Psoas muscle (tissue), 8 donors: ENCODE data around the gene HORMAD2. TPM values are rescaled to one million over a fixed set of nuclear protein-coding genes. Genes with fewer than 3 reads are reported as not detected.

Experiments used
- ATAC-seq, 4 donors: fragments of 200-7000 bp; cut with Tn5 transposase; one replicate each; pipeline ENCODE4 v1.9.1; 2020; ENCODE audit warnings: moderate library complexity in 3 of 4, mild to moderate bottlenecking in 2 of 4
- DNase-seq, 2 donors: peaks; one replicate each; pipeline ENCODE4 v3.0.0-alpha.2; 2020
- H3K27ac ChIP-seq: fragments of 200-600 bp; one replicate; pipeline ENCODE4 v1.8.0; 2022
- H3K27me3 ChIP-seq, 3 donors: fragments of 200-600 bp in 1 of 3; one replicate each; pipeline versions ENCODE4 v1.6.1 to v1.8.0; 2013 to 2022; ENCODE audit warnings: low read length in 2 of 3, mild to moderate bottlenecking in 2 of 3, moderate library complexity in 1 of 3; ENCODE audit not compliant: insufficient read depth in 3 of 3
- H3K36me3 ChIP-seq, 2 donors: fragments of 200-600 bp in 1 of 2; one replicate each; pipeline versions ENCODE4 v1.6.1 to v1.8.0; 2013 to 2022; ENCODE audit warnings: low read depth in 1 of 2, mild to moderate bottlenecking in 1 of 2, moderate library complexity in 1 of 2; ENCODE audit not compliant: insufficient read depth in 1 of 2
- H3K4me1 ChIP-seq: fragments of 200-600 bp; one replicate; pipeline ENCODE4 v1.8.0; 2022
- H3K4me3 ChIP-seq: fragments of 200-600 bp; one replicate; pipeline ENCODE4 v1.8.0; 2022; ENCODE audit warnings: mild to moderate bottlenecking
- H3K9me3 ChIP-seq: fragments of 200-600 bp; one replicate; pipeline ENCODE4 v1.8.0; 2022
- WGBS, 3 donors: extraction: QIAGEN DNeasy Blood & Tissue Kit; methylation state at CpG; one replicate each; pipeline versions ENCODE4 v1.1.6 to v1.1.7; 2013; 5-methylcytosine and 5-hydroxymethylcytosine counted together
- intact Hi-C, 2 donors: fragments of 100-400 bp; cut with DNase I; formaldehyde crosslinking; loops; one replicate each; pipeline versions ENCODE4 v1.11.0 to v1.14.2; 2022
- polyA plus RNA-seq, 3 donors: library from polyadenylated mRNA; stranded (reverse); fragments of 200-250 nt; gene quantifications; one replicate each; pipeline ENCODE4 v1.2.3, GENCODE V29; 2013
- total RNA-seq, 4 donors: library from RNA; stranded (reverse); fragmentation: NEBNext Ultra II Directional in 2 of 4; extraction: Animal tissue kit (Norgen Biotek cat#: 25700) in 2 of 4; gene quantifications; one replicate each; pipeline versions ENCODE4 v1.2.1 to v1.2.4, GENCODE V29; 2021 to 2023
- TF ChIP-seq, protein P1 (sequence below): fragments of 200-600 bp; IDR thresholded peaks from one replicate; pipeline ENCODE4 v1.8.0; 2022; ENCODE audit warnings: antibody characterized with exemption
- donor health status: healthy with polysubstance abuse.
- donor health status: DM: no; HTN: no; CAD: no; lungs with moderate emphysema.
- donor health status: Bipolar disorder and iron deficiency.
- donor health status: healthy.
- donor health status: DM: yes; HTN: yes; CAD: no.
- donor health status: DM: no; HTN: no; CAD: no.
- donor health status: DM: no; HTN: no; CAD: no.
- donor health status: DM: yes; HTN: yes; CAD: no.

The HORMAD2 gene
- total and polyA plus RNA-seq, 7 donors, result not detected

GRCh38 chr22:30210235-30210909 is 130.1 kb downstream of the HORMAD2 start:
- ATAC-seq, result no peak
- intact Hi-C loops, result no loop called here
- Histone ChIP-seq H3K27ac (no peak overlapping the region), H3K4me3 (no peak overlapping the region), H3K9me3 (no peaks in the 10 kb centered on the region), H3K27me3 (peaks cover 0 to 85% (median 11%) of the 10 kb centered on the region in 3 donors), H3K36me3 (no peaks in the 10 kb centered on the region), H3K4me1 (no peaks in the 10 kb centered on the region)
- no peak for DNase-seq
- 52 to 69% (median 54%) methylated on average over 15 to 19 of the region's 19 CpGs for WGBS, 3 donors
- TF ChIP-seq, protein P1, sequence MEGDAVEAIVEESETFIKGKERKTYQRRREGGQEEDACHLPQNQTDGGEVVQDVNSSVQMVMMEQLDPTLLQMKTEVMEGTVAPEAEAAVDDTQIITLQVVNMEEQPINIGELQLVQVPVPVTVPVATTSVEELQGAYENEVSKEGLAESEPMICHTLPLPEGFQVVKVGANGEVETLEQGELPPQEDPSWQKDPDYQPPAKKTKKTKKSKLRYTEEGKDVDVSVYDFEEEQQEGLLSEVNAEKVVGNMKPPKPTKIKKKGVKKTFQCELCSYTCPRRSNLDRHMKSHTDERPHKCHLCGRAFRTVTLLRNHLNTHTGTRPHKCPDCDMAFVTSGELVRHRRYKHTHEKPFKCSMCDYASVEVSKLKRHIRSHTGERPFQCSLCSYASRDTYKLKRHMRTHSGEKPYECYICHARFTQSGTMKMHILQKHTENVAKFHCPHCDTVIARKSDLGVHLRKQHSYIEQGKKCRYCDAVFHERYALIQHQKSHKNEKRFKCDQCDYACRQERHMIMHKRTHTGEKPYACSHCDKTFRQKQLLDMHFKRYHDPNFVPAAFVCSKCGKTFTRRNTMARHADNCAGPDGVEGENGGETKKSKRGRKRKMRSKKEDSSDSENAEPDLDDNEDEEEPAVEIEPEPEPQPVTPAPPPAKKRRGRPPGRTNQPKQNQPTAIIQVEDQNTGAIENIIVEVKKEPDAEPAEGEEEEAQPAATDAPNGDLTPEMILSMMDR, result no peak

GRCh38 chr22:30211124-30211820 is 131.0 kb downstream of the HORMAD2 start:
- Histone ChIP-seq H3K4me1 (no peaks in the 10 kb centered on the region), H3K27ac (no peak overlapping the region), H3K4me3 (no peak overlapping the region), H3K36me3 (no peaks in the 10 kb centered on the region), H3K9me3 (no peaks in the 10 kb centered on the region), H3K27me3 (peaks cover 0 to 81% (median 11%) of the 10 kb centered on the region in 3 donors)
- DNase-seq, result no peak
- 93 to 94% (median 93%) methylated on average over 18 of the region's 18 CpGs for WGBS, 3 donors
- TF ChIP-seq, protein P1, result no peak
- no peak for ATAC-seq
- intact Hi-C loops, result no loop called here

GRCh38 chr22:30212363-30212995 is 132.2 kb downstream of the HORMAD2 start:
- 61 to 65% (median 64%) methylated on average over 5 of the region's 5 CpGs for WGBS, 3 donors
- no peaks in the 10 kb centered on the region for H3K36me3 ChIP-seq
- H3K4me1 ChIP-seq, result no peaks in the 10 kb centered on the region
- no peaks in the 10 kb centered on the region for H3K9me3 ChIP-seq
- no peak overlapping the region for H3K27ac ChIP-seq
- TF ChIP-seq, protein P1, result no peak
- H3K27me3 ChIP-seq, result peaks cover 0 to 69% (median 9%) of the 10 kb centered on the region in 3 donors
- intact Hi-C loops, result no loop called here
- DNase-seq (peak; percentile 66 to 69), ATAC-seq (peak in 3 of 4 donors; percentile 42 to 57 (median 43))
- H3K4me3 ChIP-seq, result no peak overlapping the region

DNA sequence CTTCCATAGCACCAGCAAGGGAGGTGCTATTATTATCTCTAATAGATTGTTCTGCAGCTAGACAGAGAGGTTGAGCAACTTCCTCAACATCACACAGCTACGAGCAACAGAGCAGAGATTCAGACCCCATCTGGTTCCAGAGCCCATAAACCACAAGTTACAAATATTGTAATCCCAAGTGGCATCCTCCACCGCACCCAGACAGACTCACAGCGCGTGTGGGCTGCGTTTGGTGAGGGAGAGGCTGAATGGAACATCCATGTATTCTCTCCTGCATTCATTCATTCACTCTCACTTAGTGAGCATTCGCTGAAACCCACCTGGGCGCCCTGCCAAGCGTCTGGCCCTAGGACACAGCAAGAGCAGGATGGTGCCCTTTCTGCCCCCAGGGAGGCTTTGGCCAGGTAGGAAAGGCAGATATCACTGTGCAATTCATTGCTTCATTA is 132.8 kb downstream of the HORMAD2 start:
- H3K27me3 ChIP-seq, result peaks cover 0 to 64% (median 9%) of the 10 kb centered on the region in 3 donors
- WGBS, 3 donors, result 71 to 79% (median 74%) methylated on average over 8 of the region's 8 CpGs
- no peaks in the 10 kb centered on the region for H3K9me3 ChIP-seq
- ATAC-seq (no peak), DNase-seq (no peak)
- no peaks in the 10 kb centered on the region for H3K36me3 ChIP-seq
- TF ChIP-seq, protein P1, result no peak
- H3K27ac ChIP-seq, result no peak overlapping the region
- no peaks in the 10 kb centered on the region for H3K4me1 ChIP-seq
- intact Hi-C loops, result no loop called here
- H3K4me3 ChIP-seq, result no peak overlapping the region
